Fibroblast of pulmonary artery (primary cell): ENCODE measurements around the gene OR7A17.

Experiments
- DNase-seq: peaks from one replicate; pipeline ENCODE4 v3.0.0-alpha.2; 2010; ENCODE audit warnings: low read depth
- H3K4me3 ChIP-seq: replicated peaks from 2 replicates; pipeline ENCODE4 v1.5.1; 2011; ENCODE audit warnings: low read depth, mild to moderate bottlenecking, control low read depth, low read length, moderate library complexity
- CTCF ChIP-seq: IDR thresholded peaks from 2 replicates; pipeline ENCODE4 v1.5.1; 2011; ENCODE audit warnings: mild to moderate bottlenecking, control low read depth, low read length, inconsistent platforms; ENCODE audit errors: missing control alignments

Gene OR7A17

DNA sequence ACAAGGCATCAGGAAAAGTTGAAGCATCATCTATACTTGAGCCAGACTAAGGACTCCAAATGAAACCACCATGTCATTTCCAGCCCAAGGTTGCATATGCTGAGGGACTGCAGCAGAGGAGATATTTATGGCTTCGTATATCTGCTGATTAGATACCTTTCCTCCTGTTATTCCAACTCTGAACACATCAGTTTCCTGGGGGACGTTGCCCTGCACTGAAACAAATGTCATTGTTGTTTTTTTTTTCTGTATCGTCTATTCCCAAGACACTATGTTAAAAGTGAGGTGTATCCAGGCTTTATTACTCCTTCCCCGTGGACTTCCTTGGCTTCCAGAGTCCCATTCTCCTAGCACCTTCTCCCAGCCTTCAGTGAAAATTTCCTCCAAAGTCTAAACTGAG, at the start of gene OR7A17:
TSS of gene OR7A17 (minus strand) at position 101 of the 400 bp plus-strand sequence. CDS start 4,777 bp downstream, outside the sequence.
- no peak for DNase-seq
- TF ChIP-seq CTCF, result no peak
- no peak within 1 kb of the TSS for H3K4me3 ChIP-seq

- H3K4me3 ChIP-seq, result no peak overlapping the region
- no peak for TF ChIP-seq CTCF
- no peak for DNase-seq
These were observed 47.6 kb upstream of the OR7A17 start for GRCh38 chr19:14933506-14933905.

GRCh38 chr19:14916848-14917247, 30.9 kb upstream of the OR7A17 start:
- TF ChIP-seq CTCF, result no peak
- no peak overlapping the region for H3K4me3 ChIP-seq
- no peak for DNase-seq

- no peak overlapping the region for H3K4me3 ChIP-seq
- no peak for TF ChIP-seq CTCF
- no peak for DNase-seq
These were observed 29.2 kb upstream of the OR7A17 start for GRCh38 chr19:14915116-14915515.

GRCh38 chr19:14906711-14907110, 20.8 kb upstream of the OR7A17 start:
- no peak for TF ChIP-seq CTCF
- H3K4me3 ChIP-seq, result no peak overlapping the region
- DNase-seq, result no peak

GRCh38 chr19:14901675-14902260, 15.8 kb upstream of the OR7A17 start:
- peak; percentile 0 for DNase-seq
- H3K4me3 ChIP-seq, result no peak overlapping the region
- TF ChIP-seq CTCF, result no peak
